GM21526 (cell line): Measurements from ENCODE around the gene SIAH3.
"Not testable (repeated sequence)": the region's sequence is repeated elsewhere in the genome, so short reads cannot be mapped to it uniquely, and the experiment has no call there.

Source experiments
- ATAC-seq: cut with Tn5 transposase; IDR thresholded peaks from one replicate; pipeline ENCODE4 v1.9.1; 2021; ENCODE audit warnings: moderate library complexity; ENCODE audit not compliant: unreplicated experiment, low FRiP score

The SIAH3 gene, protein sequence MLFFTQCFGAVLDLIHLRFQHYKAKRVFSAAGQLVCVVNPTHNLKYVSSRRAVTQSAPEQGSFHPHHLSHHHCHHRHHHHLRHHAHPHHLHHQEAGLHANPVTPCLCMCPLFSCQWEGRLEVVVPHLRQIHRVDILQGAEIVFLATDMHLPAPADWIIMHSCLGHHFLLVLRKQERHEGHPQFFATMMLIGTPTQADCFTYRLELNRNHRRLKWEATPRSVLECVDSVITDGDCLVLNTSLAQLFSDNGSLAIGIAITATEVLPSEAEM

DNA sequence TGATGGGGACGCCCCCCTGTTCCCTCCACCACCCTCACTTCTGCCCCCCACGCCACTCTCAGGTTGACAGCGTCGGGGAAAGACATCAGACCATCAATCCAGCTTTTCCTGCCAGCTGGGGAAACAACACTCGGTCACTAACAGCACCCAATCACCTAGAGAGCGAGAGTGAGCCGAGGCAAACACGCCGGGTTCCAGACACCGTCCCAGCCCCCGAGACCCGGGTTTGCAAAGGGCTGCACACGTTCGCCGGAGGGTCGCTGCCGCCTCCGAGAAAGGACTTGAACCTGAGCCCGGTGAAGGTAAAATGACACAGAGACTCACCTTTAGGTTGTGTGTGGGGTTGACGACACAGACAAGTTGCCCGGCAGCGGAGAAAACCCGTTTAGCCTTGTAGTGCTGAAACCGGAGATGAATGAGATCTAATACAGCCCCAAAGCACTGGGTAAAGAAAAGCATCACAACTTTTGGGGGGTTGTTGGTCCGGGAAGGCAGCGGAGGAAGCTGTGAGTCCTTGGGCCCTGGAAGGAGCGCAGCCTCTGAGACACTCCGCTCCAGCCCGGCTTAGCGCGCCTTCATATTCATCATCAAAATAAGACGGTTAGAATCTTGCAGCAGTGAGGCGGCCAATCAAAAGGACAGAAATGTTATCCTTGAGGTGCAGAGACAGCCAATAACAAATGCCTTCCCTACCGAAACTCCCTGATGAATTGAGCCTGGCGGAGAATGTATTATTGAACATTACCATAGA, at the start of gene SIAH3:
SIAH3 (minus strand) TSS at position 583 of the 751 bp plus-strand sequence; CDS start at position 459, 124 bp downstream.
- ATAC-seq = no peak

DNA sequence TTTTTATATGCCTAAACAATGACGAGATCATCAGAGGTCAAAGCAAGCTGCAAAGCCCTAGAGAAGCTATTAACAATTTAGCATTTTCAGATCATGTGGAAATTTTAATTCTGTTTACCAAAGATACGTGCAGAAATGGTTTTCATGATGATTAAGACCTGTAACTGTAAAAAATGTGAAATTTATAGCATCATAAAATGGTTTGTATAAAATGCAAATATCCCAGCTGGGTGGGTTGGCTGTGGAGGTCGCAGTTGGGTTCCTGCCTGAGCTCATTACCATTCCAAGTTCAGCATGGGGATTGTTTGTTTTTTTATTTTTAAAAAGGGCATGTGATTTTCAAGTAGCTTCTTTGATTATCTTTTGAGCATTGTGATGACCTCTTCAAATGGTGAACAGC, 47.9 kb upstream of the SIAH3 start:
- no peak for ATAC-seq

DNA sequence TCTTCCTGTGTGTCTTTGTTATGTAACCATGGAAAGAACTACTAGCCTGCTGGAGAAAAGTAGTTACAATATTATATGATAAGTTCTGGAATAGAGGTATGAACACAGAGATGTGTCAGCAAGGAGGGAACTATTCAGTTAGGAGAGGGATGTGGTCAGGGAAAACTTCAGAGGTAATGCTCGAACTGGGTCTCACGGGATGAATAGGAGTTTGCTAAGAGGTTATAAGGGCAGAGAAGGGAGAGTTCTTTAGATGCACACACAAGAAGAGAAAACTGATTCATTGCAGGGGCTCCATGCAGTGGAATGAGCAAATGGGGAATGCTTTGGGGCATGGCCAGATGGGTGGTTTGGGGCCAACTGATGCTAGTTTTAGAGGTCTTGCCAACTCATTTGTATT, 46.0 kb upstream of the SIAH3 start:
- ATAC-seq = no peak

- no peak for ATAC-seq
Observed at GRCh38 chr13:45896285-45896684, 44.7 kb upstream of the SIAH3 start.

DNA sequence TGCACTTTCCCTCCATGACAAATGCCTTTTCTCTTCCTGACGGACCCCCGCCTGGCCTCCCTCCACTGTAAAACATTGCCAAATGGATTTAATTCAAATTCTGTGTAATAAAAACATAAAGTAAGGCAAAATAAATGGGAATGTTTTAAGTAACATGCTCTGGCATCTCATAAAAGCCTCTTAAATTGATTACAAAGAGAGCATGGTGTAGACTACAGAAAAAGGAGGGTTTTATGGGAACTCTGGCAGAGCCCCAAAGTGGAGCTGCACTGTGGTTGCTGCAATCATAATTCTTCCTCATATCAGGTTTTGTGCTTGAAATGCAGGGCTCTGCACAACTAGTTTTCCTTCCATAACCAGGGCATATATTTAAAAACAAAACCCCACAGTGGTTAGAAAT, 44.3 kb upstream of the SIAH3 start:
- no peak for ATAC-seq

DNA sequence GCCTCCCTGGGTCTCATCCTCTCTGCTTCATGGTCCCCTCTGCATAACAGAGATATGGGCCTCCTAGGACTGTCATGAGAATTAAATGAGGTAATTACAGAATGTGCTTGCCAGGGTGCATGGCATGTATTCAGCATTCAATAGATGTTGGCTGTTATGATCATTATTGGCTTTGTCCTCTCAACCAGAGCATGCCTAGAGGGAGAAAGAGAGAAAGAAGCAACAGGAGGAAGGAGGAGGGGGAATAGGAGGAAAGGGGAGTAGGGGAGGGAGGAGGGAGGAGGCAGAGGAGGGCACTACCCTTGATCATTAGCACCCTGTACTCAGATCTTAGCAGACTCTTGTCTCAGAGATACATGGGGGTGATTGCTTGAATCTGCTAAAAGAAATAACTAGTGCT, 41.0 kb upstream of the SIAH3 start:
- no peak for ATAC-seq

DNA sequence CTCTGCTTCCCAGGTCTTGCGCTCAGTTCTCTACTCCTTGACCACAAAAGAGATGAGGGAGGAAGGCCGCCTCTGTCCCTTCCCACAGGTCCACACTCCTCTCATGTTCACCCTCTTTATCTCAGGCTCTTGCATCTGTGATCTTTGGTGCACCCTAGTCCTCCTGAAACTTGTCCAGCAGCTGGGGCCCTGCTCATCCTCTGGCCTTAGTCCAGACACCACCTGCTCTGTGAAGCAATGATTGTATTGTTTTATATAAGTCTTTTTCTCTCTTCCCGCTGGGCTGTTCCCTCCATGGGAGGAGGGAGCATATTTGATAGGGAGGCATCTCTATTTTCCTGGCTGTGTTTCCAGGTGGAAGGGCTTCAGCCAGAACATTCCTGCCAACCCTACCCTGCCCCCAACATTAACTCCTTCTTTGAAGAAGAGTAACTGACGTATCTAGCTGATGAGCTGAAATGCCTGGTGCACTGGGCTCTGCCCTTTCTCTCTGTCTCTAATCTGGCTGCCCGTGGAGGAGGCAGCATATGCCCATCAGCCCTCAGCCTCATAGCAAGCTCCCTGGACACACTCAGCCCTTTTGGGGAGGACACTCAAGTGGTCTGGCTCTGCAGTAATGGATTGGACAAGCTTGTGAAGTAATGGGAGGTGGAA, 38.2 kb upstream of the SIAH3 start:
- ATAC-seq = no peak

DNA sequence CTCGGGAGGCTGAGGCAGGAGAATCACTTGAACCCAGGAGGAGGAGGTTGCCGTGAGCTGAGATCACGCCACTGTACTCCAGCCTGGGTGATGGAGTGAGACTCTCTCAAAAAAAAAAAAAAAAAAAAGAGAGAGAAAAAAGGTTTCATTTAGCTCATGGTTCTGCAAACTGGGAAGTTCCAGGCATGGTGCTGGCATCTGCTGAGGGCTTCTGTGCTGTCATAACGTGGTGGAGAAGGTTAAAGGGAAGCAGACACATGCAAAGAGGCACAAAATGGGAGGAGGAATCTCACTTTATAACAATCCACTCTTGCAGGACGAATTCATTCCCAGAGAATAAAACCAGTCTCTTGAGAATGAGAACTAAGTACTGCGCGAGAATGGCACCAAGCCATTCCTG, 34.9 kb upstream of the SIAH3 start:
- ATAC-seq = no peak

- ATAC-seq = no peak
Observed at GRCh38 chr13:45885194-45885593, 33.6 kb upstream of the SIAH3 start.

DNA sequence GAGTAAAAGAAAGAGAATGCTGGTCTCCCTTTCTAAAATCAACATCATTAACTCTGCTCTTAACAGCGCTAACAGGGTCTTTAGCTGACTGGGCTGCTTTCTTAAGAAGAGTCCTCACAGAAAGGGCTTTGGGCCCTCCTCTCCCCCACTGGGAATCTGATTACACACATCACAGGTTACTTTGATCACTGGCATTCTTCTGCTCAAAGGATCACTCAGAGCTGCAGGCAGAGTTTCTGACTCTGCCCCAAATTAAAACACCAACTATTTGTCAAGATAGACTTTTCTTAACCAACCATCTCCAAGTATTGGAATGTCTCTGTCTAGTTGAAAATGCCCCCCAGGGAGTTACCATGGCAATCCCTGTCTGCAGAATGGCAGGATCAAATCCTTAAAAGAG, 31.1 kb upstream of the SIAH3 start:
- ATAC-seq = no peak

DNA sequence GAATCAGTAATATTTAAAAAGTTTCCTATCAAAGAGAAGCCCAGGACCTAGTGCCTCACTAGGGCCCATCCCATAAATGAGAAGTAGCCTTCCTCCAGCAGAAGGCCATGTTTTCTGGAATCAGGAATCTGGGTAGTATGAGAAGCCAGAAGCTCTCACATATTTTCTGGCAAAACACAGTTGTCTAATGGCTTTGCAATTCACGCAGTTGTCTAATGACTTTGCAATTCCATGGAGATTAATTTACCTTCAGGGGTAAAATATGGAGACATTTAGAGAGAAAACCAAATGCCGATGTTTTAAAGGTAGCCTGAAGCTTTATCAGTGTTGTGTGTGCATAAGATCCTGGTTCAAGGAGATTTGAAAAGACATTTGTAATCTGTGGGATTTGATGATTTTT, 29.8 kb upstream of the SIAH3 start:
- ATAC-seq = no peak

- no peak for ATAC-seq
Observed at GRCh38 chr13:45880242-45880641, 28.7 kb upstream of the SIAH3 start.

DNA sequence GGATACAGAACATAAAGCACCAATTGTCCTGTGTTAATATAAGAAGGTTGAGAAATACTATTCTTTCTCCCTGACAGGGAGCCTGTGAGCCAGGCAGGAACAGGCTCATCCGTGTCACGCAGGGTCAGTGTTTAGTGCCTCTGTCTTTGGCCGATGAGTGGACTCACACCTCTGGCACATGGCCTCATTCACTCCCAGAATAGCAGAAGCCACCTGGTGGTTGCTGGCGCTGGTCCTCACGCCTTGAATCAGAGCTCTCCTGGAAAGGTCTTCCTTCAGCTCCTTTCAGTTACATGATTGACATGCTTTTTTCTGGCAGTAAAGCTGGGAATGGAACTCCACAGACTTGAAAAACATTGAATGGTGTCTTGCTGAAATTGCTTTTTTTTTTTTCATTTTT, 28.1 kb upstream of the SIAH3 start:
- no peak for ATAC-seq

DNA sequence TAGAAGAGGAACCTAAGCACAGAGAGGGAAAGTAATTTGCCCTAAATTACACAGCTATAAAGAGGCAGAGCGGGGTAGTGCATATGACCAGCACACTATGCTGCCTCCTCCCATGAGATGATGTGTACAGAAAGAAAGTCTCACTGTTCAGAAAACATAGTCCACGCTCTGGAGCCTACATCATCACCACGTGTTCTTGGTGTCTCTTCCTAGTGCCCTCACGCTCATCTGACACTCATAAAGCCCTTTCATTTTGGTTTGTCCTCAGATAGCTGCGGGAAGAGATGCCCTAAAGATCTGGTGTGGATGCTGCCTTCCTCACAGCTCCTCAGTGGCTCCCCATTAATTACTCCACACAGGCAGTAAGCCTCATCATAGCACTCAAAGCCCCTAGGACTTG, 27.4 kb upstream of the SIAH3 start:
- no peak for ATAC-seq

GRCh38 chr13:45876781-45877180, 25.2 kb upstream of the SIAH3 start:
- no peak for ATAC-seq

GRCh38 chr13:45875951-45876350, 24.4 kb upstream of the SIAH3 start:
- ATAC-seq = no peak

GRCh38 chr13:45873491-45874325, 22.2 kb upstream of the SIAH3 start:
- ATAC-seq = no peak

DNA sequence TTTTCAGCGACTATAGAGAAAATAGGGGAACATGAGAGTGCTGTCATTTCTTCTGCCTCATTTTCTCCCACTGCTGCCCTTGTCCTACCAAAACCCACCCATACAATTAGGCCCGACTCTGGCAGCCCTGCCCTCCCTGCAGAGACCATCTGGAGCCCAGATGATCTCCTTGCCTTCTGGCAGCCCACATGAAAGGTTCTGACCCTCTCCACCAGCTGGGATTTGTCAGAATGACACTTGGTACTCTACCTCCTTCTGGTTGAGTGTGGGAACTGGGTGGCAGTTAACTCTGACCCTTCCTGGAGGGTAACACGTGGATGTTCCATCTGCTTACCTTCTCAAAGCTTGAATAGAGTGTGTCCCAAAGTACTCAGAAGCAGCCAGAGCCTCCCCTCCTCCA, 21.0 kb upstream of the SIAH3 start:
- ATAC-seq = no peak

DNA sequence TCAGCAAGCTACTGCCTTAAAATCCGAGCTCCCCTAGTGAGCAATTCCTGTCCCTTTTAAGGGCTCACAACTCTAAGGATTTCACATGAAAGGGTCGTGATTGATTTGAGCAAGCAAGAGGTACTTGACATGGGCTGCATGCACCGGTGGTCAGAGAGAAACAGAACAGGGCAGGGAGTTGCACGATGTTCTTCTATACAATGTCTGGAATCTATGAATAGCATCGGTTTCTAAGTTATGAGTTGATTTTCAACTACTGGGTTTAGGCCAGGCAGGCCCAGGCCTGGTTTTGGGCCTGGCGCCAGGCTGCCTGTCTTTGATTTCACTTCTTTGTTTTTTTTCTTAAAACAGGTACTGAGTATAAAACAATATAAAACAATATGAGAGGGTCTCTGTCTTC, 19.6 kb upstream of the SIAH3 start:
- ATAC-seq = not testable (repeated sequence)

DNA sequence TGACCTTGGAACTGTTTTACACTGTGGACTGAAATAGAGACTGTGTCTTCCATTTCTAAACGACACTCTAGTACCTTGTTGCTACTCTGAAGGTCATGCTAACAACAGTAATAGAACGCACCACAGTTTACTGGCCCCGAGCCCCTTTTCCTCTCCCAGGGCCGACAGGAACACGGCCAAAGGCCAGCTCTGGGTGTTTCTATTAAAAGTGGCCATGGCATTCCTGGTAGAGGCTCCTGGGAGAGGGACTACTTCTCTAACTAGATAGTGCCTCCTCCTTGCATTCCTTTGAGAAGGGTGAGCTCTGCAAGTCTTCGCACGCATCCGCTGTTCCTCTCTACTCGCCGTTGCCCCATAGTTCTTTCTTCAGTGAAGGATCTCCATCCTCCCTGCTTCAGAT, 18.7 kb upstream of the SIAH3 start:
- no peak for ATAC-seq

GRCh38 chr13:45865414-45865813, 13.9 kb upstream of the SIAH3 start:
- no peak for ATAC-seq
